ENCODE results near the gene TFDP1.

GRCh38 chr13:113557013-113557412 lies 27.5 kb upstream of the TFDP1 start:
- TF ChIP-seq CTCF (IDR thresholded peaks at IDR 0.05; ENCODE audit: low read length) (no peak), EZH2 (IDR thresholded peaks at IDR 0.05; ENCODE audit: borderline replicate concordance, low read length) (no peak)
